IPS-20b (cell line): ENCODE data around the gene HDAC11.
A peak's percentile ranks its signal among the peaks of the same experiment; 100 is the strongest.

Source experiments
- H3K27ac ChIP-seq: one replicate; pipeline ENCODE4 v1.5.1; 2013; ENCODE audit warnings: low read length
- H3K27me3 ChIP-seq: 2 replicates; pipeline ENCODE4 v1.6.1; 2013; ENCODE audit warnings: mild to moderate bottlenecking, low read length, inconsistent platforms; ENCODE audit not compliant: insufficient read depth
- H3K36me3 ChIP-seq: 2 replicates; pipeline ENCODE4 v1.6.1; 2013; ENCODE audit warnings: low read depth, mild to moderate bottlenecking, inconsistent platforms, low read length, moderate library complexity; ENCODE audit not compliant: insufficient read depth
- H3K4me1 ChIP-seq: 2 replicates; pipeline ENCODE4 v1.6.1; 2013; ENCODE audit warnings: mild to moderate bottlenecking, control low read depth, inconsistent platforms, low read length, moderate library complexity; ENCODE audit not compliant: insufficient read depth
- H3K4me3 ChIP-seq: 2 replicates; pipeline ENCODE4 v1.5.1; 2013; ENCODE audit warnings: mild to moderate bottlenecking, low read length, inconsistent platforms
- H3K9ac ChIP-seq: 2 replicates; pipeline ENCODE4 v1.6.1; 2013; ENCODE audit warnings: low read depth, mild to moderate bottlenecking, inconsistent platforms, low read length, moderate library complexity
- H3K9me3 ChIP-seq: 2 replicates; pipeline ENCODE4 v1.6.1; 2013; ENCODE audit warnings: mild to moderate bottlenecking, low read depth, low read length, inconsistent platforms; ENCODE audit not compliant: insufficient read depth

The HDAC11 gene

GRCh38 chr3:13542142-13542541 lies 62.0 kb downstream of the HDAC11 start:
- Histone ChIP-seq H3K4me1 (no peaks in the 10 kb centered on the region), H3K27me3 (no peaks in the 10 kb centered on the region), H3K9ac (no peak overlapping the region), H3K36me3 (no peaks in the 10 kb centered on the region), H3K27ac (no peak overlapping the region), H3K4me3 (no peak overlapping the region), H3K9me3 (peaks cover 12% of the 10 kb centered on the region; the same call in 1 of the 2 replicates)

- H3K27ac ChIP-seq = no peak overlapping the region
- H3K9me3 ChIP-seq = peaks cover 12% of the 10 kb centered on the region; the same call in 1 of the 2 replicates
- no peak overlapping the region for H3K4me3 ChIP-seq
- no peak overlapping the region for H3K9ac ChIP-seq
- peaks cover 6% of the 10 kb centered on the region for H3K27me3 ChIP-seq
- H3K4me1 ChIP-seq = peaks cover 2% of the 10 kb centered on the region; the same call in 1 of the 2 replicates
- no peaks in the 10 kb centered on the region for H3K36me3 ChIP-seq
Observed at GRCh38 chr3:13543253-13543652, 63.1 kb downstream of the HDAC11 start.

GRCh38 chr3:13544293-13544831 lies 64.3 kb downstream of the HDAC11 start:
- Histone ChIP-seq H3K9ac (no peak overlapping the region), H3K9me3 (peaks cover 12% of the 10 kb centered on the region; the same call in 1 of the 2 replicates), H3K27me3 (peaks cover 13% of the 10 kb centered on the region), H3K27ac (no peak overlapping the region), H3K4me3 (no peak overlapping the region), H3K36me3 (no peaks in the 10 kb centered on the region), H3K4me1 (peaks cover 6% of the 10 kb centered on the region; the same call in 1 of the 2 replicates)

GRCh38 chr3:13544951-13545651 lies 65.0 kb downstream of the HDAC11 start:
- H3K4me3 ChIP-seq = no peak overlapping the region

GRCh38 chr3:13545952-13546454 lies 65.9 kb downstream of the HDAC11 start:
- no peak overlapping the region for H3K9ac ChIP-seq
- H3K36me3 ChIP-seq = no peaks in the 10 kb centered on the region
- H3K9me3 ChIP-seq = peaks cover 12% of the 10 kb centered on the region; the same call in 1 of the 2 replicates
- H3K4me1 ChIP-seq = peaks cover 6% of the 10 kb centered on the region; the same call in 1 of the 2 replicates
- no peak overlapping the region for H3K4me3 ChIP-seq
- no peak overlapping the region for H3K27ac ChIP-seq
- H3K27me3 ChIP-seq = peaks cover 23% of the 10 kb centered on the region

More at GRCh38 chr3:13544951-13545651, 65.0 kb downstream of the HDAC11 start:
- Histone ChIP-seq H3K36me3 (no peaks in the 10 kb centered on the region), H3K9ac (no peak overlapping the region), H3K9me3 (peaks cover 12% of the 10 kb centered on the region; the same call in 1 of the 2 replicates), H3K4me1 (peaks cover 6% of the 10 kb centered on the region; the same call in 1 of the 2 replicates), H3K27ac (no peak overlapping the region), H3K27me3 (peaks cover 21% of the 10 kb centered on the region)

GRCh38 chr3:13546667-13547171 lies 66.6 kb downstream of the HDAC11 start:
- no peak overlapping the region for H3K9ac ChIP-seq

GRCh38 chr3:13547591-13548371 lies 67.7 kb downstream of the HDAC11 start:
- H3K27ac ChIP-seq = no peak overlapping the region
- peaks cover 23% of the 10 kb centered on the region for H3K27me3 ChIP-seq
- no peaks in the 10 kb centered on the region for H3K9me3 ChIP-seq
- no peak overlapping the region for H3K9ac ChIP-seq
- peaks cover 6% of the 10 kb centered on the region; the same call in 1 of the 2 replicates for H3K4me1 ChIP-seq
- no peaks in the 10 kb centered on the region for H3K36me3 ChIP-seq
- no peak overlapping the region for H3K4me3 ChIP-seq

More at GRCh38 chr3:13546667-13547171, 66.6 kb downstream of the HDAC11 start:
- Histone ChIP-seq H3K27me3 (peaks cover 23% of the 10 kb centered on the region), H3K4me3 (no peak overlapping the region), H3K36me3 (no peaks in the 10 kb centered on the region), H3K4me1 (peaks cover 6% of the 10 kb centered on the region; the same call in 1 of the 2 replicates), H3K27ac (no peak overlapping the region), H3K9me3 (peaks cover 8% of the 10 kb centered on the region; the same call in 1 of the 2 replicates)

GRCh38 chr3:13548696-13549622 lies 68.9 kb downstream of the HDAC11 start, which contains the start of gene FBLN2:
Gene FBLN2 (plus strand): TSS chr3:13549125. CDS start chr3:13570356, 21,231 bp downstream.
- H3K4me1 ChIP-seq = peaks cover 6% of the 10 kb centered on the region; the same call in 1 of the 2 replicates
- peak within 1 kb of the TSS; percentile 55; the same call in 1 of the 2 replicates for H3K4me3 ChIP-seq
- no peak within 1 kb of the TSS for H3K27ac ChIP-seq

GRCh38 chr3:13549623-13550422 lies 69.7 kb downstream of the HDAC11 start:
- no peak overlapping the region for H3K27ac ChIP-seq
- peaks cover 6% of the 10 kb centered on the region; the same call in 1 of the 2 replicates for H3K4me1 ChIP-seq
- H3K9me3 ChIP-seq = no peaks in the 10 kb centered on the region
- H3K27me3 ChIP-seq = peaks cover 23% of the 10 kb centered on the region
- peak overlapping the region; percentile 42; the same call in 1 of the 2 replicates for H3K4me3 ChIP-seq
- no peak overlapping the region for H3K9ac ChIP-seq
- H3K36me3 ChIP-seq = no peaks in the 10 kb centered on the region

More at GRCh38 chr3:13548696-13549622, 68.9 kb downstream of the HDAC11 start, which contains the start of gene FBLN2:
- Histone ChIP-seq H3K36me3 (no peaks in the 10 kb centered on the region), H3K27me3 (peaks cover 23% of the 10 kb centered on the region), H3K9me3 (no peaks in the 10 kb centered on the region), H3K9ac (no peak within 1 kb of the TSS)

- Histone ChIP-seq H3K9me3 (no peaks in the 10 kb centered on the region), H3K4me1 (peaks cover 6% of the 10 kb centered on the region; the same call in 1 of the 2 replicates), H3K9ac (no peak overlapping the region), H3K27ac (no peak overlapping the region), H3K36me3 (no peaks in the 10 kb centered on the region), H3K4me3 (no peak overlapping the region), H3K27me3 (peaks cover 23% of the 10 kb centered on the region)
Observed at GRCh38 chr3:13550423-13550690, 70.3 kb downstream of the HDAC11 start.
